GM19372 (cell line): Measurements from ENCODE around the gene CCK.

ENCODE experiments used
- ATAC-seq: cut with Tn5 transposase; IDR thresholded peaks from one replicate; pipeline ENCODE4 v1.9.1; 2021; ENCODE audit warnings: mild to moderate bottlenecking, low read depth, moderate library complexity; ENCODE audit not compliant: unreplicated experiment

CCK gene

DNA sequence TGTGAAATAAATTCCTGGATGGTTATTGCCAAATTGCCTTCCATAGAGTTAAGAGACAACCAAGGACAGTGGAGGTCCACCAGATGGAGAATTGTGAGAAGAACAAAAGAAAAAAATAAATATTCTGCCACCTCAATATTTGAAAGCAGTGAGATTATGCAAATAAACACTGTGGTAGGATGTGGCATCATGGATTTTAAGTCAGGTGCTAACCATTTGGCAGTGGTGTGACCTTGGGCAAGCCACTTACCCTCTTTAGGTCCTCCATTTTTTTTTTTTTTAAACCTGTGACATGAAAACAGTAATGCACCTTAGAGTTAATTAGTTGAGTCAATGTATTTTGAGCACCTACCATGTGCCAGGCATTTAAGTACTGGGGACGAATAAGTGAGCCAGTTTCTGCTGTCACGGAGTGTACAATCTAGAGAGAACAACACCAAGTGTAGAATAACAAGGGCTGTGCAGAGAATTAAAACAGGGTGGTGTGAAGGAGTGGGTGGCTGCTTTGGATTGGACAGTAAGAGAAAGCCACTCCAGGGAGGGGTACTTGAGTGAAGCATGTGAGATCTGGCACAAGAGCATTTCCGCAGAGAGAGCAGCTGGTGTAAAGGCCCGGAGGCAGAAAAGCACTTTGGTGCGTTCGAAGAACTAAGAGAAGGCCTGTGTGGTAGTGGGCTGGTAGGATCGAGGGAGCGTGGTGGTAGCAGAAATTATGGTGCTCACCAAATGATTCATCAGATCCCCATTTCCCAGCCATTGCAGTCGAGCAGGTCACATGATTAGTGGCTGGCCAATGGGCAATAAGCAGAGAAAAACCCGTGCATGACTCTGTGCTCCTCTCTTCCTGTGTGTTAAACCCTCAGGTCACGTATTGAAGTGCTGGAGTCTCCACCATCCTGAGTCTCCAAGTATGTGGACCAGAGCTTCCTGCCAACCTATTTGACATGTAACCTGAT lies 39.2 kb downstream of the CCK start:
- ATAC-seq = no peak

- ATAC-seq = no peak
Measured at GRCh38 chr3:42225486-42226363, 40.3 kb downstream of the CCK start.

GRCh38 chr3:42224658-42225421 lies 41.1 kb downstream of the CCK start:
- no peak for ATAC-seq

GRCh38 chr3:42224178-42224577 lies 41.8 kb downstream of the CCK start:
- no peak for ATAC-seq

- ATAC-seq = no peak
Measured at GRCh38 chr3:42222942-42223693, 42.9 kb downstream of the CCK start.

DNA sequence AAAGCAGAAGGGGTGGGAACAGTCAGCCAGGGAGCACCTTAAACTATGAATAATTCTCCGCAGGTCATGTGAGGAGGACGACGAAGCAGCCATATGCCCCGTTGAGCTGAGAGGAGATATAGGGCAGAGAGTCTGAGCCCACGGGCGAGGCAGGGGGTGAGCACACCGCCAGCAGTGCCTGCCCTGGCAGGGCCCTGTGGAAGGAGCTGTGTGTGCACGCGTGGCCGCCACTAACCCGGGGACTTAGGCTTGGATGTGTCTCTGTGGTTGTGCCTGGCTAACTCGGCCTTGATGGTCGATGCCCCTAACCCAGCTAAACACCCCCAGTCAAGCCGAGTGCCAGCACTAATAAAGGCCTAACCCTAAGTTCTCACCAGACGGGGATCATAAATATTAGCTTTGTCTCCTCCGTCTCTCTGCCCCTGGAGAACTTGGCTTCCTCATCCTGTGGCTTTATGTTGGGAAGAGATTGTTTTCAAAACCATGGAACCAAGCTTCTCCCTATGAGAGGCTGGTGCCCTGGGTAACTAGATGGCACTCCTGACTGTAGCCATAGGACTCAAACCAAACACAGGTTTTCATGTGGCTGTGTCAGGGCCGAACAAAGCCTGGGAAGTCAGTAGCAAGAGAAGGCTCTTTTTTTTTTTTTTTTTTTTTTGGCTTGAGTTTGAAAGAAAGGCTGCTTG lies 45.4 kb downstream of the CCK start:
- ATAC-seq = no peak

- no peak for ATAC-seq
Measured at GRCh38 chr3:42216931-42217333, 49.1 kb downstream of the CCK start.

DNA sequence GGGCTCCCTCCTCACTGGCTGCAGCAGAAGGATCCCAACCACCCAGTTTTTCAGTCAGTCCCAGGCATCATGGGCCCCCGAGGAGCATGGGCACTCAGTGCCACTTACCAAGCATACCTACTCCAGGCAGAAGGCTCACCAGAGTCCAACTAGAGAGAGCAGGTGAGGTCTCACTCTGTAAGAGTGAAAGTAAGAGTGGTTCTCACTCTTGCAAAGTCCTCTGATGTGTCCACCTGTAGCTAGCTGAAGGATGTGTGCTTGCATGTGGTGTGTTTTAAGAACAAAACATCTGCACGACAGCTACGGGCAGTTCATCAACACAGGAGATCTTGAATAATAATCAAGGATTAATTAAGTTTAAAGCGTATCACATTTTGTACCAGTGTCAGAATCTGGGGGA lies 49.7 kb downstream of the CCK start:
- peak; percentile 62 for ATAC-seq

DNA sequence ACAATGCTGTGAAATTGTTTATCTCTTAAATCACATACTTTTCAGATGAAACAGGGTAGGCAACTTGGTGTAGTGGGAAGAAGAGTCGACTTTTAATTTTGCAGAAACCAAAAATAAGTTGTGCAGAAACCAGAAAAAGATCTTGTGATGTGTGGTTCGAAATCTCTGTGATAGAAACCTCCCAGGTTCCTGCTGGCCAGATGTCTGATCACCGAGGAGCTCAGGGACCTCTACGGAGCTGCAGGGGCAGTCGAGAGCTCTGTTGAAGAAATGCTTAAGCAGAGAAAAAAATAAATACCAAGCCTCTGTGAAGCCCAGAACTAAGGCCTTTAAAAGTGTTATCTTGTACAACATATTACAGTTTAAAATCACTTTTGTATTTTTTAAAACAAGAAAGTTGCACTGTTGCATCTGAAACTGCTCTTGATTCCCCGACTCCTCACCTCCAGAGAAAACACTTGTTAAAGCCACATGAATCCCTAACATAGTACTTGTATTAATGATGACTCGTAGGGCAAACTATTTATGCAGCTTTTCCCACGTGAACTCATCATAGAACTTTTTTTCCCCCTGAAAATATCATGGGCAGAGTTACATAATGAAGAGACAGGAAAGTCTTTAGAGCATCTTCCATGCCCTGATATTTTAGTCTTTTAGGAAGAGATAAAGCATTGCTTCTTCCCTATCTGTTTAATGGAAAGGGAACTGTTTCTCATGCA lies 51.3 kb downstream of the CCK start:
- ATAC-seq = peak; percentile 55

DNA sequence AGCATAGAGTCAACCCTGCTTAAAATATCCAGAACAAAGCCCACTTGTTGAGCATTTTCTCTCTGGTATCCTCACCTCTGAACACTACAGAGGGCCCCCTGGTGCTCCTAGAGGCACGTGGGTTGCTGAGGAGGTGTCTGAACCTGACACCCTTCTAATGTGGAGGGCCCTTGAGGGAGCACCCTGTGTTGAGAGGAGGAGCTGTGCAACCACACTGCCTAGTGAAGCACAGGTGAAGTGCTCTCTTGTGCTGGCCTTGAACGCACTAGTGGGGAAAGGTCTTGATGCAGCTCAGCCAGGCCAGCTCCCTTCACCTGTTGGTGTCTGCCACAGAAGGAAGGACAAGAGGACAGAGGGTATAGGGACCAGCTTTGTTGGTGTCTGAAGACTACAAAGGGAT lies 51.9 kb downstream of the CCK start:
- peak; percentile 41 for ATAC-seq

DNA sequence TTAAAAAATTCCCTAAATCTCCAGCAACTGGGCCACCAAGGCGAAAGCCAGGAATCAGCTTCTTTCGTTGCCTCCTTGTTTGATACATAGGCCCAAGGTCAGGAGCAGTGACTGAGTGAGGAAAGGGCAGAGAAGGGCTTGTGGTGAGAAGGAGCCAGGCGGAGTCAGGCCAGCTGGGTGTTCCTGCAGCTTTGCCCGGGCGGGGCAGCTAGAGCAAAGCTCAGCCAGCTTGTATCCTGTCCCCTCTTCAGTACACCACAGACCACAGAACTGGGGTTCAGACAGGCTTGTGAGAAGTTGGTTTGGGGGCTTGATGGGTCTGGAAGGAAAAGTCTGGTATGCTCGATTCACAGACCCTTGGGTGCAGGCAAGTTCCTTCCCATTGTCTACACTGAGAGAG lies 52.6 kb downstream of the CCK start:
- no peak for ATAC-seq

DNA sequence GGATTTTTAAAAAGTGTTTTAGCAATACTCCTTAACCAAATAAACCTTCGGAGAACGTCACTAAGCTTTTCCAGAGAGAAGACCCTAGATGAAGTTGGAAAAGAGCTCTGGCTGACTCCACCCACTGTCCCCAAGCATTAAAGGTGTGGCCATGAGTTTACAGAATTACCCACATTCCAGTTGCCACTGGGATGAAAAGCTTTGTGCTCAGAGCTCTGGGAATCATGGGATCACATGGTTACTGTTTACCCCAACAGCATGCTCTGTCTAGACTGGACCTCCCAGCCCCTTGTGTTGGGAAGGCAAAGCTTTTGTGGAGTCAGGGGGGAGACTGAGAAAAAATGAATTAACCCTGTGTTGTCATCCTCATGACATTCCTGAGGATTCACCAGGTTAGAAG lies 55.3 kb downstream of the CCK start:
- no peak for ATAC-seq

GRCh38 chr3:42209917-42210316 lies 56.1 kb downstream of the CCK start:
- ATAC-seq = no peak
